Prostate gland (tissue), 2 donors: ENCODE measurements around the gene TBXA2R.

Experiments used
- CTCF ChIP-seq, 4 experiments: fragments of 200-600 bp in 2 of 4; fragments of 450-650 bp in 2 of 4; sonication (generic) in 2 of 4; IDR thresholded peaks; 1 replicate in 3 of 4; 2 replicates in 1 of 4; pipeline ENCODE4 v1.5.1; 2016 to 2019; ENCODE audit warnings: antibody characterized with exemption in 4 of 4, mild to moderate bottlenecking in 2 of 4, moderate library complexity in 2 of 4
- POLR2A ChIP-seq: fragments of 450-650 bp; IDR thresholded peaks from one replicate; pipeline ENCODE4 v1.6.1; 2016; ENCODE audit warnings: antibody characterized with exemption, mild to moderate bottlenecking
- POLR2AphosphoS5 ChIP-seq: sonication (generic); formaldehyde crosslinking; IDR thresholded peaks from one replicate; pipeline ENCODE4 v1.6.1; 2017; ENCODE audit warnings: antibody characterized with exemption

GRCh38 chr19:3631053-3631861 is 24.6 kb upstream of the TBXA2R start:
- TF ChIP-seq POLR2A, result no peak
- TF ChIP-seq CTCF (IDR thresholded peaks at IDR 0.05), result no peak
- TF ChIP-seq POLR2AphosphoS5, result no peak
